IPS DF 6.9 (cell line): Measurements from ENCODE around the gene NRGN.

ENCODE experiments used
- DNase-seq: peaks from one replicate; pipeline ENCODE4 v3.0.0-alpha.2; 2013; ENCODE audit warnings: low read depth, low spot score
- H3K27ac ChIP-seq: one replicate; pipeline ENCODE4 v1.5.1; 2013; ENCODE audit warnings: low read length, control low read depth
- H3K27me3 ChIP-seq: 2 replicates; pipeline ENCODE4 v1.6.1; 2013; ENCODE audit warnings: mild to moderate bottlenecking, low read length; ENCODE audit not compliant: control insufficient read depth, insufficient read depth
- H3K36me3 ChIP-seq: 2 replicates; pipeline ENCODE4 v1.6.1; 2013; ENCODE audit warnings: low read length; ENCODE audit not compliant: control insufficient read depth, insufficient read depth
- H3K4me1 ChIP-seq: 2 replicates; pipeline ENCODE4 v1.6.1; 2013; ENCODE audit warnings: low read length; ENCODE audit not compliant: control insufficient read depth, insufficient read depth
- H3K4me3 ChIP-seq: 2 replicates; pipeline ENCODE4 v1.5.1; 2013; ENCODE audit warnings: mild to moderate bottlenecking, low read length
- H3K9me3 ChIP-seq: 2 replicates; pipeline ENCODE4 v1.6.1; 2013; ENCODE audit warnings: low read length, inconsistent platforms; ENCODE audit not compliant: control insufficient read depth, insufficient read depth
- WGBS: extraction: QIAGEN DNeasy Blood & Tissue Kit; methylation state at CpG from one replicate; pipeline ENCODE4 v1.1.7; 2013; ENCODE audit warnings: mixed read lengths, missing lambda C conversion rate; ENCODE audit not compliant: insufficient read length, insufficient coverage; 5-methylcytosine and 5-hydroxymethylcytosine counted together

The NRGN gene

GRCh38 chr11:124738713-124739478 is 846 bp upstream of the NRGN start:
- Histone ChIP-seq H3K36me3 (no peaks in the 10 kb centered on the region), H3K4me1 (no peaks in the 10 kb centered on the region), H3K27ac (no peak overlapping the region), H3K9me3 (no peaks in the 10 kb centered on the region), H3K27me3 (peaks cover 68% of the 10 kb centered on the region), H3K4me3 (peak overlapping the region; percentile 49; the same call in 1 of the 2 replicates)
- no peak for DNase-seq
- whole genome bisulfite sequencing, result no CpG with 5 or more reads among the region's 21 CpGs

GRCh38 chr11:124740277-124740882 is 638 bp downstream of the NRGN start:
- Histone ChIP-seq H3K27me3 (peaks cover 82% of the 10 kb centered on the region), H3K4me1 (peaks cover 3% of the 10 kb centered on the region; the same call in 1 of the 2 replicates), H3K4me3 (peak overlapping the region; percentile 21; the same call in 1 of the 2 replicates), H3K36me3 (no peaks in the 10 kb centered on the region), H3K9me3 (no peaks in the 10 kb centered on the region), H3K27ac (no peak overlapping the region)
- DNase-seq, result no peak
- no CpG with 5 or more reads among the region's 37 CpGs for WGBS

- DNase-seq, result no peak
- WGBS, result no CpG with 5 or more reads among the region's 2 CpGs
- Histone ChIP-seq H3K27me3 (peaks cover 88% of the 10 kb centered on the region), H3K9me3 (no peaks in the 10 kb centered on the region), H3K36me3 (no peaks in the 10 kb centered on the region), H3K4me1 (peaks cover 6% of the 10 kb centered on the region), H3K4me3 (no peak overlapping the region), H3K27ac (no peak overlapping the region)
Observed at GRCh38 chr11:124742555-124742954, 2.8 kb downstream of the NRGN start.

- Histone ChIP-seq H3K36me3 (no peaks in the 10 kb centered on the region), H3K9me3 (no peaks in the 10 kb centered on the region), H3K27ac (no peak overlapping the region), H3K4me3 (no peak overlapping the region), H3K27me3 (peaks cover 88% of the 10 kb centered on the region), H3K4me1 (peaks cover 8% of the 10 kb centered on the region)
- no CpG with 5 or more reads among the region's 6 CpGs for WGBS
- DNase-seq, result no peak
Observed at GRCh38 chr11:124743050-124743449, 3.3 kb downstream of the NRGN start.

- no CpG with 5 or more reads among the region's 44 CpGs for WGBS
- Histone ChIP-seq H3K36me3 (no peaks in the 10 kb centered on the region), H3K27me3 (peaks cover 93% of the 10 kb centered on the region), H3K4me1 (peaks cover 8% of the 10 kb centered on the region), H3K27ac (no peak overlapping the region), H3K4me3 (peak overlapping the region; percentile 1; the same call in 1 of the 2 replicates), H3K9me3 (no peaks in the 10 kb centered on the region)
- DNase-seq, result no peak
Observed at GRCh38 chr11:124745270-124745834, 5.6 kb downstream of the NRGN start.

GRCh38 chr11:124745835-124746620 is 6.3 kb downstream of the NRGN start:
- H3K36me3 ChIP-seq, result no peaks in the 10 kb centered on the region
- no CpG with 5 or more reads among the region's 41 CpGs for WGBS
- no peak for DNase-seq
- no peaks in the 10 kb centered on the region for H3K9me3 ChIP-seq
- H3K27me3 ChIP-seq, result peaks cover 93% of the 10 kb centered on the region
- peak overlapping the region; percentile 70; the same call in 1 of the 2 replicates for H3K4me3 ChIP-seq
- H3K27ac ChIP-seq, result no peak overlapping the region
- peaks cover 8% of the 10 kb centered on the region for H3K4me1 ChIP-seq

- peaks cover 93% of the 10 kb centered on the region for H3K27me3 ChIP-seq
- DNase-seq, result no peak
- peak overlapping the region; percentile 70; the same call in 1 of the 2 replicates for H3K4me3 ChIP-seq
- H3K27ac ChIP-seq, result no peak overlapping the region
- WGBS, result no CpG with 5 or more reads among the region's 37 CpGs
- no peaks in the 10 kb centered on the region for H3K36me3 ChIP-seq
- peaks cover 9% of the 10 kb centered on the region for H3K4me1 ChIP-seq
- H3K9me3 ChIP-seq, result no peaks in the 10 kb centered on the region
Observed at GRCh38 chr11:124746621-124747243, 7.0 kb downstream of the NRGN start.

- Histone ChIP-seq H3K27ac (no peak overlapping the region), H3K27me3 (peaks cover 93% of the 10 kb centered on the region), H3K4me3 (no peak overlapping the region), H3K9me3 (no peaks in the 10 kb centered on the region), H3K36me3 (no peaks in the 10 kb centered on the region), H3K4me1 (peaks cover 10% of the 10 kb centered on the region)
- no peak for DNase-seq
- no CpG with 5 or more reads among the region's 14 CpGs for WGBS
Observed at GRCh38 chr11:124747406-124748099, 7.8 kb downstream of the NRGN start.

- H3K9me3 ChIP-seq, result no peaks in the 10 kb centered on the region
- DNase-seq, result no peak
- H3K27ac ChIP-seq, result no peak overlapping the region
- H3K27me3 ChIP-seq, result peaks cover 93% of the 10 kb centered on the region
- no peaks in the 10 kb centered on the region for H3K36me3 ChIP-seq
- no peak overlapping the region for H3K4me3 ChIP-seq
- peaks cover 13% of the 10 kb centered on the region for H3K4me1 ChIP-seq
- no CpG with 5 or more reads among the region's 7 CpGs for WGBS
Observed at GRCh38 chr11:124748100-124748418, 8.3 kb downstream of the NRGN start.
